ENCODE measurements around the gene ZNF14. TPM values are rescaled to one million over a fixed set of nuclear protein-coding genes. Genes with fewer than 3 reads are reported as not detected.

ZNF14 gene
- total and polyA plus RNA-seq, 12 donors: 2.7 to 8.5 (median 4.2) TPM

DNA sequence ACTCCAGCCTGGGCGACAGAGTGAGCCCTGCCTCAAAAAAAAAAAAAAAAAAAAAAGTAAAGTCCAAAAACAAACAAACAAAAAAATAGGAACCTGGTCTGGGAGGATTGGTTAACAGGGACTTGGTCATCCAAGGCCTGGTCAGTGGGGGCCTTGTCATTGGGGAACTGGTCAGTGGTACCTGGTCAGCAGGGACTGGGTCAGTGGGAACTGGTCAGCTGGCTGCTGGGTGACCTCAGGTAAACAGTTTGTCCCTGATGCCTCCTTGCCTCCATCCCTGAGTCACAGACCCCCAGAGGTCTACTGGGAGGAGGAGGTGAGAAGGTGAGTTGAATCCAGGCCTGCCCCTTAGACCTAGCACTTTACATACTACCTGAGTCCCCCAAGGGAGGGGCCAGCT is 5.7 kb upstream of the ZNF14 start:
- no peak for TF ChIP-seq POLR2A (IDR thresholded peaks at IDR 0.05)
- no peak for TF ChIP-seq CTCF (IDR thresholded peaks at IDR 0.05)
- H3K9me3 ChIP-seq (replicated peaks in 1 of 3): no peaks in the 10 kb centered on the region
- H3K36me3 ChIP-seq (replicated peaks in 1 of 2): no peaks in the 10 kb centered on the region
- no peaks in the 10 kb centered on the region for H3K27me3 ChIP-seq
- no peak overlapping the region for H3K4me3 ChIP-seq
- no peak for DNase-seq
- H3K27ac ChIP-seq: no peak overlapping the region
- intact Hi-C loops (cut with DNase I): no loop called here
- H3K4me1 ChIP-seq (replicated peaks in 1 of 2): no peaks in the 10 kb centered on the region
- WGBS, 4 donors: 82 to 88% (median 88%) methylated on average over 1 of the region's 1 CpG; no CpG with 5 or more reads in 1 of the 4 donors

- WGBS, 4 donors: 80 to 87% (median 85%) methylated on average over 3 to 8 of the region's 8 CpGs
- intact Hi-C loops (cut with DNase I): no loop called here
- no peak overlapping the region for H3K4me3 ChIP-seq
These were observed 4.8 kb upstream of the ZNF14 start for GRCh38 chr19:19737559-19738332.

GRCh38 chr19:19721896-19722295 is 11.0 kb downstream of the ZNF14 start:
- 89 to 96% (median 95%) methylated on average over 2 of the region's 2 CpGs for WGBS, 4 donors
- TF ChIP-seq CTCF (IDR thresholded peaks at IDR 0.05) (no peak), POLR2A (IDR thresholded peaks at IDR 0.05) (no peak)
- DNase-seq: no peak
- H3K4me3 ChIP-seq: no peak overlapping the region
- H3K9me3 ChIP-seq (replicated peaks in 1 of 3): peaks cover 5 to 52% (median 10%) of the 10 kb centered on the region in 3 donors
- H3K4me1 ChIP-seq (replicated peaks in 1 of 2): no peaks in the 10 kb centered on the region
- intact Hi-C loops (cut with DNase I): no loop called here
- H3K27me3 ChIP-seq: no peaks in the 10 kb centered on the region
- H3K36me3 ChIP-seq (replicated peaks in 1 of 2): no peaks in the 10 kb centered on the region
- H3K27ac ChIP-seq: no peak overlapping the region

More at GRCh38 chr19:19737559-19738332, 4.8 kb upstream of the ZNF14 start:
- peak in 1 of 7 donors; percentile 27 for DNase-seq
- no peaks in the 10 kb centered on the region for H3K27me3 ChIP-seq
- no peaks in the 10 kb centered on the region for H3K36me3 ChIP-seq (replicated peaks in 1 of 2)
- H3K4me1 ChIP-seq (replicated peaks in 1 of 2): no peaks in the 10 kb centered on the region
- H3K27ac ChIP-seq: no peak overlapping the region
- TF ChIP-seq CTCF (IDR thresholded peaks at IDR 0.05): no peak
- TF ChIP-seq POLR2A (IDR thresholded peaks at IDR 0.05): no peak
- no peaks in the 10 kb centered on the region for H3K9me3 ChIP-seq (replicated peaks in 1 of 3)

DNA sequence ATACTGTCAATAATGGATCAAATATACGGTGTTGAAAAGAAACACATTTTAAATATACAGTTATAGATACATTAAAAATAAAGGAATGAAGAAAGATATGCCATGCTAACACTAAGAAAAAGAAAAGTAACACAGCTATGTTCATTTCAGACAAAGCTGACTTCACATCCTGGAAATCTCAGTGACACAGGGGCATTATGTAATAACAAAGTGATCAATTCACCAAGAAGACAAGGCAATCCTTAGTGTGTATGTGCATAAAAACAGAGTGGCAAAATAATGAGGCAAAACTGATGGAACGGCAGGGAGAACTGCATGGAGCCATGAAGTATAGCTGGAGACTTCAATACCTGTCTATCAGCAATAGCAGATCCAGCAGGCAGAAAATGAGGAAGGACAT is 13.1 kb downstream of the ZNF14 start:
- peaks cover 6 to 73% (median 10%) of the 10 kb centered on the region in 3 donors for H3K9me3 ChIP-seq (replicated peaks in 1 of 3)
- intact Hi-C loops (cut with DNase I): no loop called here
- H3K4me1 ChIP-seq (replicated peaks in 1 of 2): no peaks in the 10 kb centered on the region
- no peaks in the 10 kb centered on the region for H3K27me3 ChIP-seq
- no peak overlapping the region for H3K4me3 ChIP-seq
- no peaks in the 10 kb centered on the region for H3K36me3 ChIP-seq (replicated peaks in 1 of 2)
- no peak overlapping the region for H3K27ac ChIP-seq
- TF ChIP-seq CTCF (IDR thresholded peaks at IDR 0.05) (no peak), POLR2A (IDR thresholded peaks at IDR 0.05) (no peak)
- 93 to 99% (median 97%) methylated on average over 2 of the region's 2 CpGs for WGBS, 4 donors
- DNase-seq: no peak

Measured in adrenal gland (tissue), 12 donors.